Measurements from ENCODE around the gene TIMM10B. TPM values are rescaled to one million over a fixed set of nuclear protein-coding genes. Genes with fewer than 3 reads are reported as not detected.
A peak's percentile ranks its signal among the peaks of the same experiment; 100 is the strongest.

Gene TIMM10B
- polyA plus RNA-seq, 1 donor from 2014 or later, result 24.9 TPM

- TF ChIP-seq EP300 (conservative IDR thresholded peaks at IDR 0.05; ENCODE audit: poor library complexity, severe bottlenecking), result no peak
- TF ChIP-seq MXI1 (conservative IDR thresholded peaks at IDR 0.05; ENCODE audit: poor library complexity, severe bottlenecking), result no peak
- TF ChIP-seq REST (IDR thresholded peaks at IDR 0.05; ENCODE audit: borderline replicate concordance), result no peak
- TF ChIP-seq SMC3 (conservative IDR thresholded peaks at IDR 0.05; ENCODE audit: poor library complexity), result no peak
- no peak for TF ChIP-seq TAF1 (IDR thresholded peaks at IDR 0.05; ENCODE audit: low read depth)
- TF ChIP-seq POLR2AphosphoS5 (IDR thresholded peaks at IDR 0.05), result no peak
- no peak for TF ChIP-seq RAD21 (conservative IDR thresholded peaks at IDR 0.05)
- no peak for TF ChIP-seq CTCF (IDR thresholded peaks at IDR 0.05; ENCODE audit: poor library complexity, severe bottlenecking)
- TF ChIP-seq EZH2 (IDR thresholded peaks at IDR 0.05; ENCODE audit: borderline replicate concordance, insufficient read depth, low read length, poor library complexity, severe bottlenecking), result no peak
- peak overlapping the region; percentile 91 for H3K9ac ChIP-seq (ENCODE audit: low read length)
- no peaks in the 10 kb centered on the region for H3K27me3 ChIP-seq (ENCODE audit: insufficient read depth, low read depth, low read length)
These were observed 8.4 kb upstream of the TIMM10B start for GRCh38 chr11:6472934-6473333.

GRCh38 chr11:6473451-6474412, 7.6 kb upstream of the TIMM10B start, which contains the start of gene TRIM3:
Gene TRIM3, minus strand, starts transcription at chr11:6473941. Its CDS starts 8,246 bp downstream, at chr11:6465695.
- Histone ChIP-seq H3K79me2 (replicated peaks; ENCODE audit: insufficient read depth, low read length) (peaks cover 8% of the 10 kb centered on the region), H3K4me2 (ENCODE audit: low read length) (peak within 1 kb of the TSS; percentile 48), H3K9me3 (ENCODE audit: low read length) (no peaks in the 10 kb centered on the region), H3K4me3 (ENCODE audit: low read length) (peak within 1 kb of the TSS; percentile 90), H3K9me2 (ENCODE audit: insufficient read depth, low read length) (no peaks in the 10 kb centered on the region), H3K27me3 (ENCODE audit: insufficient read depth, low read depth, low read length) (no peaks in the 10 kb centered on the region), H3K36me3 (ENCODE audit: insufficient read depth, low read length) (no peaks in the 10 kb centered on the region), H2AFZ (ENCODE audit: low read depth, low read length) (peak within 1 kb of the TSS; percentile 90), H3K9ac (ENCODE audit: low read length) (peak within 1 kb of the TSS; percentile 91), H4K20me1 (ENCODE audit: insufficient read depth) (no peaks in the 10 kb centered on the region), H3F3A (ENCODE audit: insufficient read depth, low read length, poor library complexity, severe bottlenecking) (no peaks in the 10 kb centered on the region), H3K27ac (ENCODE audit: low read length) (peak within 1 kb of the TSS; percentile 71)
- TF ChIP-seq TAF1 (IDR thresholded peaks at IDR 0.05; ENCODE audit: low read depth) (no peak), MXI1 (conservative IDR thresholded peaks at IDR 0.05; ENCODE audit: poor library complexity, severe bottlenecking) (peak; percentile 77), REST (IDR thresholded peaks at IDR 0.05; ENCODE audit: borderline replicate concordance) (peak; percentile 31), SMC3 (conservative IDR thresholded peaks at IDR 0.05; ENCODE audit: poor library complexity) (peak; percentile 17), RAD21 (conservative IDR thresholded peaks at IDR 0.05) (no peak), EZH2 (IDR thresholded peaks at IDR 0.05; ENCODE audit: borderline replicate concordance, insufficient read depth, low read length, poor library complexity, severe bottlenecking) (no peak), CTCF (IDR thresholded peaks at IDR 0.05; ENCODE audit: poor library complexity, severe bottlenecking) (peak; percentile 57), POLR2AphosphoS5 (IDR thresholded peaks at IDR 0.05) (peak; percentile 45), EP300 (conservative IDR thresholded peaks at IDR 0.05; ENCODE audit: poor library complexity, severe bottlenecking) (no peak)

More at GRCh38 chr11:6472934-6473333, 8.4 kb upstream of the TIMM10B start:
- Histone ChIP-seq H3K4me3 (ENCODE audit: low read length) (peak overlapping the region; percentile 90), H4K20me1 (ENCODE audit: insufficient read depth) (no peaks in the 10 kb centered on the region), H3K9me2 (ENCODE audit: insufficient read depth, low read length) (no peaks in the 10 kb centered on the region), H3K79me2 (replicated peaks; ENCODE audit: insufficient read depth, low read length) (peaks cover 8% of the 10 kb centered on the region), H3K27ac (ENCODE audit: low read length) (no peak overlapping the region), H3K4me2 (ENCODE audit: low read length) (peak overlapping the region; percentile 46), H3K9me3 (ENCODE audit: low read length) (no peaks in the 10 kb centered on the region), H2AFZ (ENCODE audit: low read depth, low read length) (no peak overlapping the region), H3K36me3 (ENCODE audit: insufficient read depth, low read length) (no peaks in the 10 kb centered on the region), H3F3A (ENCODE audit: insufficient read depth, low read length, poor library complexity, severe bottlenecking) (no peaks in the 10 kb centered on the region)

Measured in neural cell (in vitro differentiated cells).